ENCODE results near the gene CUL4A. TPM values are rescaled to one million over a fixed set of nuclear protein-coding genes. Genes with fewer than 3 reads are reported as not detected.

Gene CUL4A
- total RNA-seq, 2 donors from 2014 or later, result 53.2 to 63.0 TPM

DNA sequence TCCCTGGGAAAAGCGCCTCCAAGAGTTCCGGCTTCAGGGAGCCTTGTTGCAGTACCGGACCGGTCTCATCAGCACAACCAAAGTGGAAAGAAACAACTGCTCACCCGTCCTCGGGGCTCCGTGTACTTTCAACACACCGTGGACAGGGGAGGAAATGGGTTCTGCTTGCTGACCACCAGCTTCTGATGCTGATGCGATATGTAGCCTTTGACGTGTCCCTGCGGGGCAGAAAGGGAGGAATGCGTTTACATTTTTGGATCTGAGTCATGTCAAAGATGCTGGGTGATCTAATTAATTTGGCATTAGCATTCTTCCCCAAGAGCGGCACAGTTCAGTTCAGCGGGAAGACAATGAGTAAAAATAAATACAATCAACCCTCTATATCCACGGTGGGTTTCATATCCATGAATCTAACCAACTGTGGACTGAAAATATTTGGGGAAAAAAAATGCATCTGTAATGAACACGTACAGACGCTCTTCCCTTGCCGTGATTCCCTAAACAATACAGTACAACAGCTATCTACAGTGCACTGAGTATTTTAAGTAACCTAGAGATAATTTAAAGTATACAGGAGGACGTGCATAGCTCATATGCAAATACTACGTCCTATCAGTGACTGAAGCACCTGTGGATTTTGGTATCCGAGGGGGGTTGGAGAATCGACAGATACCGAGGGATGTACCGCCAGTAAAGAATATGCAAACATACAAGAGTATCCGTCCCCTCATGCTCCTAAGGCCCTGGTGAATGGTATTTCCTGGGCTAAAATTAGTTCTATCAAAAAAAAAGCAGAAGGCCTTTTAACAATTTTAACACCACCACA is 31.1 kb upstream of the CUL4A start:
- no peak for DNase-seq
- intact Hi-C loops (cut with DNase I, micrococcal nuclease), result no loop called here
- ATAC-seq, result no peak

DNA sequence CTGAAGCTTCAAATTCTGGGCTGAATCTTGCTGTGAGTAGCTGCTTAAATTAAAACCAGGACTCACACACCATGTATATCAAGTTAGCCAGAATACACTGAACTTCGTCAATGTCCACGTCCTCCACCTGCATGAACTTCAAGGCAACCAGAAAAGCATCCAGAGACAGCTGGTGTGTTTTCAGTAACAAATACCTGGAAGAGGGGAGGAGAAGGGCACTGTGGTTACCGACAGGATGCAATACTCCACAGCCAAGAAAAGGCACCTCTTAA is 30.6 kb upstream of the CUL4A start:
- no peak for DNase-seq
- intact Hi-C loops (cut with DNase I, micrococcal nuclease), result no loop called here
- no peak for ATAC-seq

- DNase-seq (no peak), ATAC-seq (no peak)
- intact Hi-C loops (cut with DNase I, micrococcal nuclease), result no loop called here
Observed at GRCh38 chr13:113179374-113180230, 29.8 kb upstream of the CUL4A start.

DNA sequence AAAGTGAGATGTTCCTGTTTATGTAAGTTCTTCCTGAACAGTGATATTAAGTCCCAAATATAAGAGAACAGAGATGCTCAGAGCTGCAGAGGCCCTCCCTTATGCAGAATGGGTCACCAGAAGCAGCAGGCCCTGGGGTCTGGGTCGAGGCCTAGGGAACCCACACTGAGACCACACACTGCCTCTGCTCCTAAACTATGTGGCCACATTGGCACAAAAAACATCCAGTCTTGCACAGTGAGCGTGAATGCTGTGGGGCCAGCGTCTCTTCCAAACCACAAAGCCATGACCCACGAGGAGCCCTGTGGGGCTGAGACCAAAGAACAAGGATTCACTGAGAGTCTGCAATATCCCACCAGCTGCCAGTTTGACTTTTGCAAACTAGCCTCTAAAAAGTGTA is 27.4 kb upstream of the CUL4A start:
- DNase-seq (no peak), ATAC-seq (no peak)
- intact Hi-C loops (cut with DNase I, micrococcal nuclease), result no loop called here

GRCh38 chr13:113183450-113184129 is 25.8 kb upstream of the CUL4A start:
- ATAC-seq, result no peak
- intact Hi-C loops (cut with DNase I, micrococcal nuclease), result no loop called here
- DNase-seq, result no peak

GRCh38 chr13:113184568-113185440 is 24.6 kb upstream of the CUL4A start:
- DNase-seq, result no peak
- ATAC-seq, result no peak
- intact Hi-C loops (cut with DNase I, micrococcal nuclease), result no loop called here

DNA sequence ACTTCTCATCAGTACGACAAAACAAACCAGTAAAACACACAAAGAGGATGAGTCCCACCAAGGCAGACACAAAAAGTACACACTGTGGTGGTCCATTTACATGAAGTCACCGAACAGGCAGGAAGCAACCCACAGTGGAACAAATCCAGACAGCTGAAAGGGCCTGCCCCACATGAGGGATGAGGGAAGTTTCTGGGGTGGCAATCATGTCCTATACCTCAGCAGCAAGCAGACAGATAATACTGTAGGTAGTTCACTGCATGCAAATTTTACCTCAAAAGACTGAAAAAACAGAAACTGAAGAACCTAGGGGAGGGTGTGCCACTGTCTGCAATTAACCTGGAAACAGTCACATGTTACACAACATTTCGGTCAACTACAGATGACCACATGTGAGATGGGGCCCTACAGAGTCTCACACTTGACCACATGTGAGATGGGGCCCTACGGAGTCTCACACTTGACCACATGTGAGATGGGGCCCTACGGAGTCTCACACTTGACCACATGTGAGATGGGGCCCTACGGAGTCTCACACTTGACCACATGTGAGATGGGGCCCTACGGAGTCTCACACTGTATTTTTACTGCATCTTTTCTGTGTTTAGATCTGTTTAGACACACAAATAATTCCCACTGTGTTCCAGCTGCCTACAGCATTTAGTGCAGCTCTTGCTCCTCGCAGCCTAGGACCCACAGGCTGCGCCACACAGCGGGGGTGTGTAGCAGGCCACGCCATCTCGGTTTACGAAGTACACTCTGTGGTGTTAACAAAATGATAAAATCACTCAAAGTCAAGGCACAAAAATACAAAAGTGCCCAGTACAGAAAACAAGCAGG is 23.1 kb upstream of the CUL4A start:
- DNase-seq, result no peak
- intact Hi-C loops (cut with DNase I, micrococcal nuclease), result no loop called here
- peak; percentile 16 for ATAC-seq

DNA sequence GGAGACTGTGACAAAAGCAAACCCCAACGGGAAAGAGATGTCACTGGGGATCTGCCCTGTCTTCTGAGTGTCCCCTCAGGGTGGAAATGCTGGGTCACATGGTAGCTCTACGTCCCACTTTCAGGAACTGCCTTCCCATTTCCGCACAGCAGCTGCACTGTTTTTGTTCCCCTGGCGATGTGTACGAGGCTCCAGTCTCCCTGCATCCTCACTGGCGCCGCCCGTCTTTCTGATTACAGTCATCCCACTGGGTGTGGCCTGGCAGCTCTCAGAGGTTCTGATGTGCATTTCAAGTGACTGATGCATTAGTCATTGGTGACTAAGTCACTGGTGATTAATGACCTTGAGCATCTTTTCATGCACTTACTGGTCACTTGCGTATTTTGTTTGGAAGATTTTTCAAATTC is 22.1 kb upstream of the CUL4A start:
- intact Hi-C loops (cut with DNase I, micrococcal nuclease), result no loop called here
- ATAC-seq (peak; percentile 51), DNase-seq (peak in 1 of 2 donors; percentile 47)

DNA sequence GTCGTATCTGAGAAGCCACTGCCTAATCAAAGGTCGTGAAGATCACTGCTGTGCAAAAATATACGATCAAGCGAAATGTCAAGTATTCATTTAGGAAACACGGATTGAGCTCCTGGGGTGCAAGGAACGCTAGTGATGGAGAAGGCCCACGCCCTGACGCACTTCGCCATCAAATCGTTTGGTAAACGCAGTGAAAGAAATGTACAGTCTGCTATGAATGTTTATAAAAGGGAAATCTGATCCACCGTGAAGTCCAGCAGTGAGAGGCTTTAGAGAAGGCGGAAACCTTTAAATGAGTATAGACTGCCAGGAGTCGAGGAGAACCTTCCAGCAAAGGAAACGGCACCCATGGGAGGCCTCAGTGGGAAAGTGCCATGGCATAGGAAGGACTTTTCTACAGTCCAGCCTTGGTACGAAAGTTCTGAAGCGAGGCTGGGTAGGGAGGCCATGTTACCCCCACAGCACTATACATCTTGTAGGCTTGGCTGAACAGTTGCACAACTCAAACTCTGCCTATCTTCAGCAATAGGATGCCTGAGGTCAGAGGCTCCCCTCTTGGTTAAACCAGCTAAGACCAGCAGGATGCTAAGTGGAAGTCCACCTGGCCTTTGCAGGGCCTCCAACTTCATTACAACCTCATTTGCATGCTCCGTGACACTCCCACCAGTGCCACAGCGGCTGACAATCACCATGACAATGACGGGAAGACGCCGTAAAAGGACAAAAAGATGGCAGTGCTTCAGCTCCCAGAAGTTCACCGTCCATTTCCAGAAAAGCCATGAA is 21.3 kb upstream of the CUL4A start:
- DNase-seq, result no peak
- no peak for ATAC-seq
- intact Hi-C loops (cut with DNase I, micrococcal nuclease), result no loop called here

DNA sequence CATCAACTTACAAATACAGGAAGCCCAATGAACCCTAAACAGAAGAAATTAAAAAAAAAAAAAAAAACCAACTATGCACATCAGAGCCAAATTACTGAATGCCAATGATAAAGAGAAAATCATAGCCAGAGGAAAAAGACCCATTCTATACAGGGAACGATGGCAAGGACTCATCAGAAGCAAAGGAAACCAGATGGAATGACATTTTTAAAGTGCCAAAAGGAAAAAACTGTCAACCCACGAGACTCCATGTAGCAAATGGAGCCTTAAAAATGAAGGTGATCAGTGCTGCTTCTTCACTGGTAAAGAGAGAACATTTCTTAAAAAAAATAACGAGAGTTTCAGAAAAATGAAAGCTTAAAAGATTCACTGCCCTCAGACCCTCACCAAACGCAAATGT is 19.2 kb upstream of the CUL4A start:
- intact Hi-C loops (cut with DNase I, micrococcal nuclease), result no loop called here
- ATAC-seq, result no peak
- DNase-seq, result no peak

DNA sequence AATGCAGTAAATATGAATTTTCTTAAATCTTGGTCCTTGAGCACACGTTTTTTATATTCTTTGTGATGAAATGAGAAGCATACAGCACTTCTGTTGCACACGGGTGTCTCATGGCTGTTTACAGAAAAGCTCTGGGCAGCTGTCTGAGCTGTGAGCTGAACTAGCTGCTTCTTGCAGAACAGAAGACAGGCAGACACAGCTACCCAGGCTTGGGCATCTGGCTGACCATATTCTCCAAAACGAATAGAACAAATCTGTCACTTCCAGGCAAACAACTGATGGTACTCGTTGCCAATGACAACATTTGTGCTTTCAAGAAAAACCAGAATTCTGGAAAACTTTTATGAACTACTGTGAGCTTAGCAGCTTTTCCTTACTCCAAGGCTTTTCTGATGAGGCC is 17.1 kb upstream of the CUL4A start:
- DNase-seq (no peak), ATAC-seq (no peak)
- intact Hi-C loops (cut with DNase I, micrococcal nuclease), result no loop called here

DNA sequence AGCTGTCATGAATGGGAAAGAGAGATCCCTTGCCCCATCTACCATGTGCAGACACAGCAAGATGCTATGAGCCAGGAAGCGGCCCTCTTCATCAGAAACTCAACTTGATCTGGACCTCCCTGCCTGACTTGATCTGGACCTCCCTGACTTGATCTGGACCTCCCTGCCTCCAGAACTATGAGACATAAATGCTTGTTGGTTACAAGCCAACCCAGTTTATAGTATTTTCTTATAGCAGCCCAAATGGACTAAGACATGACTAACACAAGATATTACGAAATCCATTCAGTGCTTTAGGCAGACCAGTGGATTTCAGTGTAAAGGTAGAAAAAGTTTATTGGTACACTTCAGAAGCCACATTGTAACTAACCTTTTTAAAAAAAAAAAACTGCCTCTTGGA is 16.5 kb upstream of the CUL4A start:
- ATAC-seq (no peak), DNase-seq (no peak)
- intact Hi-C loops (cut with DNase I, micrococcal nuclease), result no loop called here

- DNase-seq (no peak), ATAC-seq (no peak)
- intact Hi-C loops (cut with DNase I, micrococcal nuclease), result no loop called here
Observed at GRCh38 chr13:113195360-113195759, 14.1 kb upstream of the CUL4A start.

DNA sequence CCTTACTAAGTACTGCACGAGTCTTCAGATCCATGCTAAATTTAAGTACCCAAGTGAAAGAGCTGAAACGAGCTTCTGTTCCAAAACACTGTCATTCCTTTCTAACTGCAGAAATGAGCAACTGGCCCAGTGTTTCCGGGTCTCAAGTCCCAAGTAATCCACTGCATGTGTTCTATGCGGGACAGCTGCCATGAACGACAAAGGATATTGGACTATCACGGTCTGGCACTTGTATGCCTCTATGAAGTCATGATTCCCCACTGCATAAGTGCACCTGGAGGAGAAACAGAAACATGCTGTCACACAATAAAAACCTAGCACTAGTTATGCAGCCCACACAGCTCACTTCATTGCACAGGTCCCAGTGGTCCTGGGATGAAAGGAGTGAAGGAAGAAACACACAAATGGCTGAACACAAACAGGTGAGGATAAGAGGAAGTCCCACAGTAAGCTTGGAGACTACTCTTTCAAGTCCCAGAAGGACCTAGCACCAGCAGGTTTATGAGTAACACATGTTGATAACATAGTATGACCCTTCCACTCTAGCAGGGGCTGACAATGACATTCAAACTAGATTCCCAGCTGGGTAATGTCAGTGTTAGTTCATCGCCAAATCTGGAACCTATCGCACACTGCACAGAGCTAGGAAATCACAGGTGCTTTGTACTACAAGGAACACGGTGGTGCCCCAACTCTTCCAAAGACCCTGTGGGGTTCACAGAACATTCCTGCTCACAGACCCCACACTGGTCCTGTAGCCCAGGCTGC is 12.3 kb upstream of the CUL4A start:
- ATAC-seq (no peak), DNase-seq (no peak)
- intact Hi-C loops (cut with DNase I, micrococcal nuclease), result no loop called here

- DNase-seq, result no peak
- ATAC-seq, result no peak
- intact Hi-C loops (cut with DNase I, micrococcal nuclease), result no loop called here
Observed at GRCh38 chr13:113201815-113202214, 7.6 kb upstream of the CUL4A start.

DNA sequence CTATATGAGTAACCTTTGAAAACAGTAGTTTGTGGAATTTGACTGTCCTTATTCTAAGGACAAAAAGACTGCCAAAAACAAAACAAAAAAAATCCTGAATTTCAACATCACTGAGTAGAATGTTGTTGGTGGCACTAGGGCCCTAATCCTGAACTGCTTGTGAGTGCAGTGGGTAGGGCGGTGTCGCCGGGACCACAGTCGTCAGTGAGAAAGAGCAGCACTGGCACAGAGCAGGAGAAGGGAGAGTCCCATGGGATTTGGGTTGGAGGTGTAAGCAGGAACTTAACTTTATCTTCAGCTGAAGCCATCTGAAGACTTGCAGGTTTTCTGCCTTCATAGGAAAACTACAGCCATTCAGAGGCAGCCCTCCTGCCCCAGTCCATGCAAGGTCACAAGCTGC is 6.5 kb upstream of the CUL4A start:
- ATAC-seq, result no peak

More for the DNA sequence above, 6.5 kb upstream of the CUL4A start:
- DNase-seq, result no peak
- intact Hi-C loops (cut with DNase I, micrococcal nuclease), result no loop called here

Measured in left colon (tissue), 2 donors.